GM06990 (cell line): ENCODE data around the gene CDC42SE2.

ENCODE experiments used
- DNase-seq: peaks from one replicate; pipeline ENCODE4 v3.0.0-alpha.2; 2011; ENCODE audit not compliant: insufficient read length; ENCODE audit errors: extremely low read depth
- H3K27me3 ChIP-seq: replicated peaks from 2 replicates; pipeline ENCODE4 v1.6.0; 2011; ENCODE audit warnings: low read length; ENCODE audit not compliant: control insufficient read depth, insufficient read depth
- H3K36me3 ChIP-seq: 2 replicates; pipeline ENCODE4 v1.5.1; 2011; ENCODE audit warnings: low read length; ENCODE audit not compliant: control insufficient read depth, insufficient read depth
- H3K4me3 ChIP-seq: replicated peaks from 2 replicates; pipeline ENCODE4 v1.5.1; 2011; ENCODE audit warnings: low read depth, mild to moderate bottlenecking, control low read depth, low read length
- CTCF ChIP-seq: IDR thresholded peaks from 2 replicates; pipeline ENCODE4 v1.5.1; 2011; ENCODE audit warnings: low read length, control low read depth, mild to moderate bottlenecking, inconsistent platforms; ENCODE audit not compliant: insufficient read depth, poor library complexity, severe bottlenecking

Gene CDC42SE2

GRCh38 chr5:131221008-131221703 is 42.7 kb upstream of the CDC42SE2 start:
- Histone ChIP-seq H3K4me3 (no peak overlapping the region), H3K27me3 (no peaks in the 10 kb centered on the region), H3K36me3 (peaks cover 1% of the 10 kb centered on the region; the same call in 1 of the 2 replicates)
- DNase-seq: no peak
- no peak for TF ChIP-seq CTCF

- no peaks in the 10 kb centered on the region for H3K27me3 ChIP-seq
- H3K4me3 ChIP-seq: peak overlapping the region; percentile 35
- H3K36me3 ChIP-seq: peaks cover 1% of the 10 kb centered on the region; the same call in 1 of the 2 replicates
- no peak for DNase-seq
- no peak for TF ChIP-seq CTCF
Observed at GRCh38 chr5:131221888-131222287, 42.0 kb upstream of the CDC42SE2 start.

GRCh38 chr5:131222731-131223130 is 41.1 kb upstream of the CDC42SE2 start:
- DNase-seq: no peak
- H3K27me3 ChIP-seq: no peaks in the 10 kb centered on the region
- no peak for TF ChIP-seq CTCF
- H3K4me3 ChIP-seq: peak overlapping the region; percentile 35
- peaks cover 1% of the 10 kb centered on the region; the same call in 1 of the 2 replicates for H3K36me3 ChIP-seq

GRCh38 chr5:131223751-131224386 is 40.0 kb upstream of the CDC42SE2 start:
- Histone ChIP-seq H3K36me3 (peaks cover 1% of the 10 kb centered on the region; the same call in 1 of the 2 replicates), H3K4me3 (peak overlapping the region; percentile 52), H3K27me3 (no peaks in the 10 kb centered on the region)
- no peak for TF ChIP-seq CTCF
- no peak for DNase-seq

GRCh38 chr5:131224387-131225201 is 39.3 kb upstream of the CDC42SE2 start:
- Histone ChIP-seq H3K4me3 (peak overlapping the region; percentile 52; the same call in 1 of the 2 replicates), H3K27me3 (no peaks in the 10 kb centered on the region), H3K36me3 (peaks cover 1% of the 10 kb centered on the region; the same call in 1 of the 2 replicates)
- peak; percentile 72 for DNase-seq
- no peak for TF ChIP-seq CTCF
